Activated CD8-positive, alpha-beta memory T cell treated with anti-CD3 and anti-CD28 coated beads for 1 hour (primary cell): ENCODE results near the gene FANCM.

Experiments used
- DNase-seq, 2 donors: peaks; one replicate each; pipeline ENCODE4 v3.0.0-alpha.2; 2020; ENCODE audit warnings: low read depth in 1 of 2; ENCODE audit errors: extremely low read depth in 1 of 2

Gene FANCM, protein sequence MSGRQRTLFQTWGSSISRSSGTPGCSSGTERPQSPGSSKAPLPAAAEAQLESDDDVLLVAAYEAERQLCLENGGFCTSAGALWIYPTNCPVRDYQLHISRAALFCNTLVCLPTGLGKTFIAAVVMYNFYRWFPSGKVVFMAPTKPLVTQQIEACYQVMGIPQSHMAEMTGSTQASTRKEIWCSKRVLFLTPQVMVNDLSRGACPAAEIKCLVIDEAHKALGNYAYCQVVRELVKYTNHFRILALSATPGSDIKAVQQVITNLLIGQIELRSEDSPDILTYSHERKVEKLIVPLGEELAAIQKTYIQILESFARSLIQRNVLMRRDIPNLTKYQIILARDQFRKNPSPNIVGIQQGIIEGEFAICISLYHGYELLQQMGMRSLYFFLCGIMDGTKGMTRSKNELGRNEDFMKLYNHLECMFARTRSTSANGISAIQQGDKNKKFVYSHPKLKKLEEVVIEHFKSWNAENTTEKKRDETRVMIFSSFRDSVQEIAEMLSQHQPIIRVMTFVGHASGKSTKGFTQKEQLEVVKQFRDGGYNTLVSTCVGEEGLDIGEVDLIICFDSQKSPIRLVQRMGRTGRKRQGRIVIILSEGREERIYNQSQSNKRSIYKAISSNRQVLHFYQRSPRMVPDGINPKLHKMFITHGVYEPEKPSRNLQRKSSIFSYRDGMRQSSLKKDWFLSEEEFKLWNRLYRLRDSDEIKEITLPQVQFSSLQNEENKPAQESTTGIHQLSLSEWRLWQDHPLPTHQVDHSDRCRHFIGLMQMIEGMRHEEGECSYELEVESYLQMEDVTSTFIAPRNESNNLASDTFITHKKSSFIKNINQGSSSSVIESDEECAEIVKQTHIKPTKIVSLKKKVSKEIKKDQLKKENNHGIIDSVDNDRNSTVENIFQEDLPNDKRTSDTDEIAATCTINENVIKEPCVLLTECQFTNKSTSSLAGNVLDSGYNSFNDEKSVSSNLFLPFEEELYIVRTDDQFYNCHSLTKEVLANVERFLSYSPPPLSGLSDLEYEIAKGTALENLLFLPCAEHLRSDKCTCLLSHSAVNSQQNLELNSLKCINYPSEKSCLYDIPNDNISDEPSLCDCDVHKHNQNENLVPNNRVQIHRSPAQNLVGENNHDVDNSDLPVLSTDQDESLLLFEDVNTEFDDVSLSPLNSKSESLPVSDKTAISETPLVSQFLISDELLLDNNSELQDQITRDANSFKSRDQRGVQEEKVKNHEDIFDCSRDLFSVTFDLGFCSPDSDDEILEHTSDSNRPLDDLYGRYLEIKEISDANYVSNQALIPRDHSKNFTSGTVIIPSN (N-terminal part only)

GRCh38 chr14:45135659-45136395 is at the start of gene FANCM:
TSS of gene FANCM (plus strand) at chr14:45135930. CDS start at chr14:45136032, 102 bp downstream.
- DNase-seq, result peak; percentile 64 to 77

DNA sequence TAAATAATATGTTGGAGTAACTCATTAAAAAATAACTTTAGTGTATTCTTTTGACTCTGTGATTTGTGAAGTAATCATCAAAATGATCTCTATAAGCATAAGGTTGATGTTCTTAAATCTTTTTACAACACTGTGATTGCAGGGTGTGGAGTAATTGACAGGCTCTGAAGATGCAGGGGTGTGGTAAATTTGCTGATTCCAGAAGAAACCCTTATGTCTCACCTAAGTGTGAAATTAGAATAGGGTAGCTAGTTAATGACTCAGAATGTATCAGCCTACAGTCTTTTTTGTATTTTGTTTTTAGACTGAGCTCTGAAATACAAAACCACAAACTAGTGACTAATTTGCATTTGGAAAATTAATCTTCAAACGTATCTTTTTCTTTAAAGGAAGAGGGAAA is 45.9 kb upstream of the FANCM start:
- no peak for DNase-seq

DNA sequence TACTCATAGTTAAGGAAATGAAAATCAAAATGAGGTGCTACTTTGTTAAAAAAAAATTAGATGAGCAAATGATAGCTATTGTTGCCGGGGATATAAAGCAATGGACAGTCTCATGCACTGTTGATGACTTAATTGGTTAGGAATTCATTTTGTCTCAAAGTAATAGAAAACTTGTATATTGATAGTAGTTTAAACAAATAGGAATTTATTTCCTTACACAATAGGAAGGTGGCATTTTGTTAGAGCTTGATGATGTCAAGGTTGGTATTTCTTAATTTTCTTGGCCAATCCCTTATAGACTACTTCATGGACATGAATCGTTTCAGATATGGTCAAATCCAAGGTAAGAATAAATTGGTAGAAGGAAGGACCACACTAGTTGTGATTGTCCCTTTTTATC is 44.0 kb upstream of the FANCM start:
- DNase-seq, result no peak

DNA sequence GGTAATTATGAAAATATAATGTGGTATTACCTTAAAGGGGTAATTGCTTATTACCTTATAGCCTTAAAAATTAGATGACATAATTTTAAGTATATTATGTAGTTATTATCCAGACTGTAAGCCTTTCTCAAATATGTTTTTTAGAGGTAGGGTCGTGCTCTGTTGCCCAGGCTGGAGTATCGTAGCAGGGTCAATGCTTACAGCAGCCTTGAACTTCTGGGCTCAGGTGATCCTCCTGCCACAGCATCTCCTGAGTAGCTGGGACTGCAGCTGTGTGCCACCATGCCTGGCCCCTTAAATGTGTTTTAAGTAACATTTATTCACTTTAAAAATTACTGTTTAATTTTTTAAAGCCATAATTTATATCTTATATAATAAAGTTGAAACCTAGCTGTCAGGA is 41.5 kb upstream of the FANCM start:
- DNase-seq, result no peak

DNA sequence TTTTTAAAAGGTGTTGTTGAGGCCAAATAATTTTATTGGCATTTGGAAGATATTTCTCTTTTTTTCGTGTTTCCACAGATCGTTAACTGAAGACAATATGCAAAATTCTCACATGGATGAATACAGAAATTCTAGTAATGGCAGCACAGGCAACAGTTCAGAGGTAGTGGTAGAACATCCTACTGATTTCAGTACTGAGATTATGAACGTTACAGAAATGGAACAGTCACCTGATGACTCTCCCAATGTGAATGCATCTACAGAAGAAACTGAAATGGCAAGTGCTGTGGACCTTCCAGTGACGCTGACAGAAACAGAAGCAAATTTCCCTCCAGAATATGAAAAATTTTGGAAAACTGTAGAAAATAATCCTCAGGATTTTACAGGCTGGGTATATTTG is 40.6 kb upstream of the FANCM start:
- no peak for DNase-seq

- DNase-seq, result no peak
These were observed 39.5 kb upstream of the FANCM start for GRCh38 chr14:45096218-45096617.

GRCh38 chr14:45103806-45104205 is 31.9 kb upstream of the FANCM start:
- no peak for DNase-seq

DNA sequence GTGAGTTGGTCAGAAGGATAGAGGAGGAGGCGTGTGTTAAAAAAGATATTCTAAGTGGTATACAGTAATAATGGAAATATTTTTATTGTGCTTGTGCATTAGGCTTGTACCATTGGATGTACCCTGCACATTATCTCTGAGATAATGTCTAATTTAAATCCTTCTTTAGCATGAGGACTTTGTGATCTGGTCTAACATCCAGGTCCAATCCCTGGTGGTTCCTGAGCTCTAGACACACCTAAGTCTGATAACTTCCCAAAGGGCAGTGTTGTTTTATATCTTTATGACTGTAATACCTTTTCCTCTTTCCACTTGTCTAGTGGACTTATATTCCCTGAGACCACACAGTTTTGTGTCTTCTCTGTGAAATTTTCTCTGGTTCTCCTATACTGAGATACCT is 31.2 kb upstream of the FANCM start:
- no peak for DNase-seq

- DNase-seq, result no peak
These were observed 22.6 kb upstream of the FANCM start for GRCh38 chr14:45112896-45113781.

DNA sequence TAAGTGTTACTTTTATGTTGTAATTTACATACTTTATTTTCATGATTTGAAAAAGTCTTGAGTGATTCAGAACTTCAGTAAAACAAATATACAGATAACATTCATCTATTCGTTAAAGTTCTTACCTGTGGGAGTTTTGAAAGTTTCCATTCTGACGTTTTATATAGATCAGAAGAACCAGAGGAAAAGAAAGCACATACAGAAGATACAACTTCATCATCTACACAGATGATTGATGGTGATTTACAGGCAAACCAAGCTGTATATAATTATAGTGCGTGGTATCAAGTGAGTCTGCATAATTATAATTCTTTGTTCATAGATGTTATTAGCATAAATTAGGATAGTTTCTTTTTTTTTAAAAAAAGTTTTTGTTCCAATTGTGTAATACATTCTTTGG is 21.4 kb upstream of the FANCM start:
- no peak for DNase-seq

GRCh38 chr14:45118594-45118993 is 17.1 kb upstream of the FANCM start:
- DNase-seq, result no peak

- no peak for DNase-seq
These were observed 15.6 kb upstream of the FANCM start for GRCh38 chr14:45120096-45120495.

DNA sequence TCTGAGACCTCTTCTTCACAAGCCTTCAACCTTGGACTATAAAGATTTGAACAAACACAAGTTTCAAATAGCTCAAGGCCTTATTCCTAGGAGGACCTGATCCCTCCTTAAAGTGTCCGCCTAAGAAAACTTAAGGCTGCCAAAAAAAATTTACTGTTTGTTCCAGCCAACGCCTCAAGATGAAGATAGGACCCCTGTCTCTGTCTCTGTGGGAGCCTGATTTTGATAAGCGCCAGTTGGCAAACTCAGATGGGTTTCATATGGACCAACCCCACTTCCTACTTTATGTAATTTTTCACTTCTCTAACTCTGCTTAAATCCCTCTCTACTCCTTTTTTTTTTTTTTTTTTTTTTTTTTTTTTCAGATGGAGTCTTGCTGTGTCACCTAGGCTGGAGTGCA is 12.5 kb upstream of the FANCM start:
- DNase-seq, result no peak

DNA sequence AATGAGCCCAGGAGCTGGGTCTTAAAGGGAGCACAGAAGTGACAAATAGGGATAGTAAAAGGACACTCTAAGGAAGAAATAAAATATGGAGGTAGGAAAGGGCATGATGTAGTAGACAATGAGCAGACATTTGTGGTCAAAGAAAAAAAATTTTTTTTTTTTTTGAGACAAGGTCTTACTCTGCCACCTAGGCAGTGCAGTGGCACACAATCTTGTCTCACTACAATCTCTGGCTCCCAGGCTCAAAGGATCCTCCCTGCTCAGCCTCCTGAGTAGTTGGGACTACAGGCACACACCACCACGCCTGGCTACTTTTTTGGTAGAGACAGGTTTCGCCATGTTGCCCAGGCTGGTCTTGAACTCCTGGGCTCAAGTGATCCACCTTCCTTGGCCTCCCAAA is 10.0 kb upstream of the FANCM start:
- no peak for DNase-seq

- DNase-seq, result no peak
These were observed 6.6 kb upstream of the FANCM start for GRCh38 chr14:45128963-45129629.

DNA sequence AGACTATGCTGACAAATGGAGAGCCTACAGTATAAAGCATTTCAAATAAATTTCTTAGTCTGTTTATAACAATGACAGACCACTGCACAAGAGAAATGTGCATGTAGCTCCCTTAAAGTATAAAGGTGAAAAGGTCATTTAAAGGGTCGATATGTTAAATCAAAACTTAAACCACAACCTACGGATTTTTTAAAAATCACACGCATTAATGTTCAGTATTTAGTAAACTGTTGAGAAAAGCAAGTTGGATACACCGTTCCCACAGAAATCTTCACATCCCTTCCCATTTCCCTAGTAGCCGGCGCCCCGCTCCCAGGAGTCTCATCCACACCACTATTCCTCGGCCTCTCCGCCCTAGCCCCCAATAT is 2.1 kb upstream of the FANCM start:
- DNase-seq, result no peak

DNA sequence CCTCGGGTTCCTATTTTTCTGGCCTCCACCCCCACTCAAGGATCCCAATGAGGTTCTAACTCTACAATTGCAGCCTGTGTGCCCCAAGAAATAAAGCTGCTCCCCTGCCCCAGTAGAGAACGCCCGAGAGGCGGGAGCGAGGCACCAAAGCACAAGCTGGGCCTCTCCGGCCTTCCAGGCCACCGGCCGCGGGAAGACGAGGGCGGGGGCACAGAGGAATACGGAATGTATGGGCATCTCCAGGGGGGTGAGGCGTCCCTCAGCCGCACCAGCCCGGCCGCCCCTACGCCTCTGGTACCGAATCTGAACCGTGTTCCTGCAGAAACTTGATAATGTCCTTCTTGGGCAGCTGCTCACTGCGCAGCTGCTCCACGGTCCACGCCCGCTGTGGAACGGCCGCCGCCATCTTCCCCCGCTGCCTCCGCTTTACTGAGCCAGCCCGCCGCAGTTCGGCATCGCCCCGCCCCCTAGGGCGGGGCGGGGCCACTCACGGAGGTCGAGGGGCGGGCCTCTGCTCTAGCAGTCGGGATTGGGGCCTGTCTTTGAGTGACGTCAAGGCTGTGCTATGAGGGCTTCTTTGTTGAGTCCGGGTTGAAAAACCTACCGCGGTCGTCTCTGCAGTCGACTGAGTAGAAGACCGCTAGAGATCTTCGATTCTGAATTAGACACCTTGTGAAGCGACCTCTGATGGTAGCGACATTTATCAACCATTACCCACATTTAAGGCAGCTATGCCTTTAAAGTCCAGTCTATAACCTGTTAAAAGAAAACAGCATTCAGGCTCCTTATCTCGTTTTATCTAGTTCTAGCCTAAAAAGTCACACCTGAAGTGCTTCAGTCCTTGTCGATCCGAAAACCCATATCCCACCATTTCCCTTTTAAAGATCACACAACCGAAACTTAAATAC is 1.4 kb upstream of the FANCM start, which contains the start of gene FKBP3:
Gene FKBP3 (minus strand): TSS at position 431 of the 908 bp plus-strand sequence. CDS start 25 bp downstream, at position 406.
- peak; percentile 87 to 88 for DNase-seq

GRCh38 chr14:45135156-45135555 is 574 bp upstream of the FANCM start:
- DNase-seq, result no peak
